GM18858 (cell line): ENCODE data around the gene PBXIP1.

ENCODE experiments used
- ATAC-seq: cut with Tn5 transposase; IDR thresholded peaks from one replicate; pipeline ENCODE4 v1.9.1; 2021; ENCODE audit not compliant: unreplicated experiment

PBXIP1 gene

GRCh38 chr1:154901591-154901990, 54.3 kb downstream of the PBXIP1 start:
- ATAC-seq = no peak

- no peak for ATAC-seq
Observed at GRCh38 chr1:154899041-154899440, 56.9 kb downstream of the PBXIP1 start.

DNA sequence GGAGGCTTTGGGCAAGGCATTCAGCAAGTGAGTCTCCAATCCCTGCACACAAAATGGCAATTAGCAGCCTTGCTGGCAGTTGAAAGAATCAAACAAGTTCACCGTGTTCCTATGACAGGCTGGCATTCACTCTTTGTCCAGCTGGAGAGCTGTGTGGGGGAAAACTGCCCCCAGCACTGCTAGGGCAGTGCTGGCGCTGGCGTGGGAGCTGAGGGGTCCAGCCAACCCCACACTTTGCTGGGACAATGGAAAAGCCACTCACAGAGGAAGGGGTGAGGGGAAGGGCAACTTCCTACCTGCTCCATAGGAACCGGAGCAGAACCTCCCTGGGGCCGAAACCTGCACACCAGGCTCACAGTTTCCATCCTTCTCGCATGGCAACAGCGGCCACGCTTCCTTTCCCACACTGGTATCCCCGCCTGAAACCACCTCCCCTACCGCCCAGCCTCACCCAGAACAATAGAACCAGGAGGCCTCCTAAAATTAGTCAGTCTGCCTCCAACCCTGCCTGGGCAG, 59.1 kb downstream of the PBXIP1 start:
- ATAC-seq = no peak

DNA sequence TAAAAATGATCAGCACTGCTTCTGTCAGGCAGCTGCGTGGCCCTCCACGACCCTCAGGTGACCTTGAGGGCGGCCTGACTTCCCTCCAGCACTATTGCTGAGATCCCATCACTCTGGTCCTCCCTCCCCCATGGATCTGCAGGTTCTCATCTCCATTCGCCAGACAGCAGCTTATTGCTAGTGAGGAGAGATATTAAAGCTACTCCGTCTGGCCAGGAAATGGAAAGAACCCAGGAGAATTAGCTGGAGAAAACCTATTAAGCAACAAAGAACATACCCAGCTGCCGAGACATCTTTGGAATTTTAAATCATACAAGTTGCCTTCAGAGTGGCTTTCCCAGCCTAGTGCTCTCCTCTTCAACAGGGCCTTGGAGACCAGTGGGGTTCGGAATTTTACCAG, 60.1 kb downstream of the PBXIP1 start:
- no peak for ATAC-seq
